GM12865 (cell line): Measurements from ENCODE around the gene UNCX.

Experiments
- DNase-seq: peaks from one replicate; pipeline ENCODE4 v3.0.0; 2010; ENCODE audit warnings: low read depth
- H3K4me3 ChIP-seq: 2 replicates; pipeline ENCODE4 v1.5.1; 2011; ENCODE audit warnings: mild to moderate bottlenecking, low read depth, low read length, control low read depth
- TF ChIP-seq, protein P1 (sequence below): IDR thresholded peaks from 2 replicates; pipeline ENCODE4 v1.5.1; 2011; ENCODE audit warnings: low read length, control low read depth, low read depth, inconsistent platforms; ENCODE audit not compliant: insufficient read depth; ENCODE audit errors: missing control alignments

UNCX gene

GRCh38 chr7:1243290-1243963, 10.8 kb downstream of the UNCX start:
- TF ChIP-seq, protein P1, sequence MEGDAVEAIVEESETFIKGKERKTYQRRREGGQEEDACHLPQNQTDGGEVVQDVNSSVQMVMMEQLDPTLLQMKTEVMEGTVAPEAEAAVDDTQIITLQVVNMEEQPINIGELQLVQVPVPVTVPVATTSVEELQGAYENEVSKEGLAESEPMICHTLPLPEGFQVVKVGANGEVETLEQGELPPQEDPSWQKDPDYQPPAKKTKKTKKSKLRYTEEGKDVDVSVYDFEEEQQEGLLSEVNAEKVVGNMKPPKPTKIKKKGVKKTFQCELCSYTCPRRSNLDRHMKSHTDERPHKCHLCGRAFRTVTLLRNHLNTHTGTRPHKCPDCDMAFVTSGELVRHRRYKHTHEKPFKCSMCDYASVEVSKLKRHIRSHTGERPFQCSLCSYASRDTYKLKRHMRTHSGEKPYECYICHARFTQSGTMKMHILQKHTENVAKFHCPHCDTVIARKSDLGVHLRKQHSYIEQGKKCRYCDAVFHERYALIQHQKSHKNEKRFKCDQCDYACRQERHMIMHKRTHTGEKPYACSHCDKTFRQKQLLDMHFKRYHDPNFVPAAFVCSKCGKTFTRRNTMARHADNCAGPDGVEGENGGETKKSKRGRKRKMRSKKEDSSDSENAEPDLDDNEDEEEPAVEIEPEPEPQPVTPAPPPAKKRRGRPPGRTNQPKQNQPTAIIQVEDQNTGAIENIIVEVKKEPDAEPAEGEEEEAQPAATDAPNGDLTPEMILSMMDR: no peak
- no peak for DNase-seq

DNA sequence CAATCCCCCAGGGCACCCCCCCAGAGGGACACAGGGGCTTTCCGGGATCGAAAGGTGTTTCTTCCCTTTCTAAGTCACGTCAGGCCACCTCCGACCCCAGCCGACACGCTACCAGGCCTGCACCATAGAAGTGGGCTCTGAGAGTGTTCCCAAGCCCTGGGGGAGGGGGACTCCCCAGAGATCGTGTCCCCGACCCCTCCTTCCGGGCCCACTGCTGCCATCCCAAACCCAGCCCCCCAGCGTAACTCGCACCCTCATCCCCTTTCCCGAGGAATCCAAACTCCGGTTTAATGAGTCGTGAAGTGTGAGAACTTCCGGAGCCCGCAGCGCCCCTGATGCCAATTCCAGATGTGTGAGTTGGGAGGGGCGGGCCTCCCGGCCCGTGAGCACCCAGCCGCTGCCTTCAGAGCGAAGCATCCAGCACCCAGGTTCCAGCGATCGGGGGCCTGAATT, 11.3 kb downstream of the UNCX start:
- TF ChIP-seq, protein P1: no peak
- H3K4me3 ChIP-seq: no peak overlapping the region
- DNase-seq: no peak

More at GRCh38 chr7:1243290-1243963, 10.8 kb downstream of the UNCX start:
- H3K4me3 ChIP-seq: no peak overlapping the region

DNA sequence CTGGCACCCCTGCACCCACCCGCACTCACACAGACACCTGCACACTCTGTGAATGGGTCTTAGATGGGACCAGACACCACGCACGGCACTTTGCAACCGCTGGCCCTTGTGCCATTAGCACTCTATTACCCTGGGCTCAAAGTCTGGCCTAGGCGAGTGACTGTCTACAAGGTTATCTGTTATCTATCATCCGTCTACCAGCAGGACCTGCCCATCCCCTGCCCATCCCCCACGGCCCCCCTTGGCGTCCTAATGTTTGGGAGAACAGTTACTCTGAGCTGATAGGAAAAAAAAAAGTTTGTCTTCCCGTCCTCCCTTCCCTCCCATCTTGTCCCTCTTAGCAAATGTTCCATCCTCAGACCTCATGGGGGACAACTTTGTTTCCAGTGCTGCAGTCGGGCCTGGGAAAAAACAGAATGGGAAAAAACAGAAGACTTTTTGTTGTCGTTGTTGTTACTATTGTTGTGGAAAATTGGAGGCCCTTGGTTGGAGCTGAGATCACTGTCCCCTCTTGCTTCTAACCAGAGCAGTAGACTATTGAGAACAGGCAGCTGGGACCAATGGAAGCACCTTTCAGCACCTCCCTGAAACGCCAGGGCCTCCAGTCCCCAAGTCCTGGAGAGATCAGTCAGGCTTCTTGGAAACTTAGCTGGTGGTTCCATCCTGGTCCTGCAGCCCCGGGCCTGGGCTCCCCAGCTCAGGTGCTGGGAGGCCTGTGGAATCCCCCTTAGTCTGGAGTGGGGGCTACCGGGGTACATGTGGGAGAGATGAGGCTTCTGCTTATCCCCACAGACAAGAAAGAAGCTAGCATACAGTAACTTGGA, 12.2 kb downstream of the UNCX start:
- TF ChIP-seq, protein P1: no peak
- no peak overlapping the region for H3K4me3 ChIP-seq

GRCh38 chr7:1245524-1246050, 12.9 kb downstream of the UNCX start:
- TF ChIP-seq, protein P1: no peak
- DNase-seq: no peak
- H3K4me3 ChIP-seq: no peak overlapping the region

More for the DNA sequence above, 12.2 kb downstream of the UNCX start:
- DNase-seq: no peak

DNA sequence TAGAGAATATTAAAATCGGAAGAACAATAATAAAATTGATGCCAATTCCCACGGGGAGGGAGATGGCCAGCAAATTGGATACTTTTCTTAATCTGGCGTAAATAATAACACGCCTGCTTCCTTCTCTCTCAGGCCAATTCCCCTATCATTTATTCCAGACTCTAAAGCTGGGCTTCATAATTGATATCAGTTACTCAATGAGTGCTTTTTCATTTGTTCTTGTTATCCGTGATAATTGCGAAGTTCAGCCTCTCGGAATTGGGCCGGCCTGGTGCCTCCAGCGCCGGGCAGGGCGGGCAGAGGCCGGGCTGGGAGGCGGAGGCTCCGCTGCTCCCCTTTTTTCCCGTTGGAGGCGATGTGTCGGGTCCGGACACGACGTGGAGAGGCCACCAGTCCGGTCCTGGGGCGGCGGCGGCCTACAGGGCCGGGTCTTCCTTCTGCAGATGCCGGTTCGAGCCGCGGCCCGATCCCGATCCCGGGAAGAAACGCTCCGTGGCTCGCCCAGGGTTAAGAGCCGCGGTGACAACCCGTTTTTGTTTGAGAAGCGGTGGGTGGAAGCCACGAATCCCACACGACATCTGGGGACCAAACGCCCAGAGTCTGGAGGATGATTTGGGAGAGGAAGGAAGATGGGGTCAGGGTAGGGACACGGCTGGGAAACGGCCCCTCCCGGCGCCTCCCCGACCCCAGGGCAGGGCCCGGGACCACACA, 13.6 kb downstream of the UNCX start:
- DNase-seq: no peak
- H3K4me3 ChIP-seq: no peak overlapping the region
- TF ChIP-seq, protein P1: no peak

DNA sequence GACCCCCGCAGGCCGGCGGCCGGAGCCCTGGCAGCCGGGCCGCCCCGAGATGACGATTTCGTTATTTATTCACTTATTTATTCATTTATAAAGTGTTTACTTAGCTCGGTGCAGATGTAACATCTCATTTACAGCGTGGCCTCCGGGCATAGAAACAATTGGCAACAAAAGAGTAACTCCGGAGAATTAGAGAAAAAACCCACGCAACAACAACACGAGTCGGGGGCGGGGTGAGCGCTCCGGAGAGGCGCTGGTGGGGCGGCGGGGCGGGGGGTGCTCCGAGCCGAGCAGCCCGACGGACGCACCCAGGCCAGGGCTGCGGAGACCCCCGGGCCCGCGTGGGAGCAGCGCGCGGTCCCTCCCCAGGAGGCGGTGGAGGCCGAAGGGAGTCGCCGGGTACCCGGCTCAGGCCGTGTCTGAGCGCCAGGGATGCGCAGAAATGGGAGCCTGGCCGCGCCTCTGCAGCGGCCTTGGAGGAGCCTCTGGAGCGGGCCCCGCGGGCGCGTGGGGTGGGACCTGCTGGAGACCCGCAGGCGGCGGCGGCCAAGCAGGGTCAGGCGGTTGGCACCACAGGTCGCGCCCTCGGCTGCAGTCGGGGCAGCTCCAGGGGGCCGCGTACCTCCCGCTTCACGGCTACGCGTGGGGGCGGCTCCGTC, 14.3 kb downstream of the UNCX start:
- H3K4me3 ChIP-seq: no peak overlapping the region
- DNase-seq: no peak
- TF ChIP-seq, protein P1: no peak
